ENCODE results near the gene FOXF1.

DNA sequence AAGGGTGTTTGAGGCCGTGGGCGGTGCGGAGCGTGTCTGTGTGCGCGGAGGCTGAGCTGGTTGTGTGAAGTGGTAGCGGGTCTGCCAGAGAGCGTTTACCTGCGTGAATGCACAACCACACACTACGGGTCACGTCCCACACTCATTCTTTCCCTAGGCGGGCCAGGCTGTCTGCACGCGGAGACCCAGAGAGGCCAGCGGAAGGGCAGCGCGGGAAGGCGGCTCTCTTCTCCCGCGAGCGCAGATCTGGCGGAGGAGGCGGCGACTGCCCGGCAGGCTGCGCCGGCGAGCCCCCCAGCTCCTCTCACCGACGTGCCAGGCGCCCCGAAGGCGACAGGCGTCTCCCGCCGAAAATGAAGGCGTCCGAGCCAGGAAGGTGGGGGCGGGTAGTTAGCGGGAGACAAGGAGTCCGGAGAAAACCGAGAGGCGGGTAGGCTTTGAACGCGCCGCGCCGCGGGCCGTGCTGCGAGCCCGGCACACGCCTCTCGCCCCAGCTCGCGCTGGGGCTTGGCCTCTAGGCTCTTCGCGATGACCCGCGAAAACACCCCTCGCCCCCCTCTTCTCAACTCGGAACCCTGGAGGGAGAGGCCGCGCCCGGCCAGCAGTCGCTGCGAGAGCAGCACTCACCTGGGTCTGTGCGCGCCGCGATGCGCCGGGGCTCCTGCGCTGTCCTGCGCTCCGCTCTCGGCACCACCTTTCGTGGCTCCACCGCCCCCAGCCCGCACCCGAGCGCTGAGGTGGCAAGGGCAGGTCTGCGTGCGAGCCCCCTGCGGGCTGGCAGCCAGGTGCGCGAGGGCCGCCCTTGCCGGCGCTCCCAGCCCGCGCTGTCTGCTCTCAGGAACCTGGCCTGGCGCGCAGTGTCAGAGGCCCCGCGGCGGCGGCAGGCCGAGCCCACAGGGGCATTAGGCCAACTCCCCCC is 2.0 kb upstream of the FOXF1 start:
- TF ChIP-seq, protein P1, sequence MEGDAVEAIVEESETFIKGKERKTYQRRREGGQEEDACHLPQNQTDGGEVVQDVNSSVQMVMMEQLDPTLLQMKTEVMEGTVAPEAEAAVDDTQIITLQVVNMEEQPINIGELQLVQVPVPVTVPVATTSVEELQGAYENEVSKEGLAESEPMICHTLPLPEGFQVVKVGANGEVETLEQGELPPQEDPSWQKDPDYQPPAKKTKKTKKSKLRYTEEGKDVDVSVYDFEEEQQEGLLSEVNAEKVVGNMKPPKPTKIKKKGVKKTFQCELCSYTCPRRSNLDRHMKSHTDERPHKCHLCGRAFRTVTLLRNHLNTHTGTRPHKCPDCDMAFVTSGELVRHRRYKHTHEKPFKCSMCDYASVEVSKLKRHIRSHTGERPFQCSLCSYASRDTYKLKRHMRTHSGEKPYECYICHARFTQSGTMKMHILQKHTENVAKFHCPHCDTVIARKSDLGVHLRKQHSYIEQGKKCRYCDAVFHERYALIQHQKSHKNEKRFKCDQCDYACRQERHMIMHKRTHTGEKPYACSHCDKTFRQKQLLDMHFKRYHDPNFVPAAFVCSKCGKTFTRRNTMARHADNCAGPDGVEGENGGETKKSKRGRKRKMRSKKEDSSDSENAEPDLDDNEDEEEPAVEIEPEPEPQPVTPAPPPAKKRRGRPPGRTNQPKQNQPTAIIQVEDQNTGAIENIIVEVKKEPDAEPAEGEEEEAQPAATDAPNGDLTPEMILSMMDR (IDR thresholded peaks at IDR 0.05), result no peak
- TF ChIP-seq POLR2A (IDR thresholded peaks at IDR 0.05), result no peak

Measured in testis (tissue), 2 donors.